Hepatocyte (in vitro differentiated cells): ENCODE measurements around the gene ITPKC.

Source experiments
- EZH2 ChIP-seq: fragments of 200-600 bp; sonication (generic); IDR thresholded peaks from 2 replicates; pipeline ENCODE4 v1.6.1; 2016; ENCODE audit warnings: antibody characterized with exemption, mild to moderate bottlenecking, borderline replicate concordance
- TF ChIP-seq, protein P1 (sequence below): fragments of 200-600 bp; sonication (generic); IDR thresholded peaks from 2 replicates; pipeline ENCODE4 v1.5.1; 2016; ENCODE audit warnings: antibody characterized with exemption, mild to moderate bottlenecking; ENCODE audit not compliant: poor library complexity

DNA sequence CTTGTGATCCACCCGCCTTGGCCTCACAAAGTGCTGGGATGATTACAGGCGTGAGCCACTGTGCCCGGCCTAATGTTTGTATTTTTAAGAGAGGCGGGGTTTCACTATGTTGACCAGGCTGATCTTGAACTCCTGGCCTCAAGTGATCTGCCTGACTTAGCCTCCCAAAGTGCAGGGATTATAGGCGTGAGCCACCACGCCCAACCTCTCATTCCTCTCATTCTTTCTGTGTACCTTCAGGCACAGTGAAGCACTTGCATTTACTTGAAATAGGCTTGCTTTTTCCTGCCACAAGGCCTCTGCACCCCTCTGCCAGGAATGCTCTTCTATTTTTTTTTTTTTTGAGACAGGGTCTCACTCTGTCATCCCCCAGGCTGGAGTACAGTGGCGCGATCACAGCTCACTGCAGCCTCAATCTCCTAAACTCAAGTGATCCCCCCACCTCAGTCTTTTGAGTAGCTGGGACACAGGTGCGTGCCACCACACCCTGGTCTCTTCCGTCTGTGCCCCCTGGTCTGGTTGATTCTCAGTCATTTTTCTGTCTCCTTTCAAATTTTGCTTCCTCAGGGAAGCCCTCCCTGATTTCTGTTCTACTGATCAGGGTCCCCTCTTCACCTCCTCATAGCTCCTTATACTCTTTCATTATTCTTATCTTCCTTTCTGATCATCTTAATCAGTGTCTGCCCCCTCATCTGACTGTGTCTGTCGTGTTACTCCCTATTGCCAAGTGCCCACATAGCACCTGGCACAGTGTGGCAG, 18.3 kb downstream of the ITPKC start:
- TF ChIP-seq, protein P1, sequence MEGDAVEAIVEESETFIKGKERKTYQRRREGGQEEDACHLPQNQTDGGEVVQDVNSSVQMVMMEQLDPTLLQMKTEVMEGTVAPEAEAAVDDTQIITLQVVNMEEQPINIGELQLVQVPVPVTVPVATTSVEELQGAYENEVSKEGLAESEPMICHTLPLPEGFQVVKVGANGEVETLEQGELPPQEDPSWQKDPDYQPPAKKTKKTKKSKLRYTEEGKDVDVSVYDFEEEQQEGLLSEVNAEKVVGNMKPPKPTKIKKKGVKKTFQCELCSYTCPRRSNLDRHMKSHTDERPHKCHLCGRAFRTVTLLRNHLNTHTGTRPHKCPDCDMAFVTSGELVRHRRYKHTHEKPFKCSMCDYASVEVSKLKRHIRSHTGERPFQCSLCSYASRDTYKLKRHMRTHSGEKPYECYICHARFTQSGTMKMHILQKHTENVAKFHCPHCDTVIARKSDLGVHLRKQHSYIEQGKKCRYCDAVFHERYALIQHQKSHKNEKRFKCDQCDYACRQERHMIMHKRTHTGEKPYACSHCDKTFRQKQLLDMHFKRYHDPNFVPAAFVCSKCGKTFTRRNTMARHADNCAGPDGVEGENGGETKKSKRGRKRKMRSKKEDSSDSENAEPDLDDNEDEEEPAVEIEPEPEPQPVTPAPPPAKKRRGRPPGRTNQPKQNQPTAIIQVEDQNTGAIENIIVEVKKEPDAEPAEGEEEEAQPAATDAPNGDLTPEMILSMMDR = no peak
- no peak for TF ChIP-seq EZH2
